ENCODE measurements around the gene PTPRM.

The PTPRM gene

GRCh38 chr18:8008033-8008432, 440.9 kb downstream of the PTPRM start:
- ATAC-seq = no peak
- no peak for TF ChIP-seq ISL1 (CRISPR knock-in tag; IDR thresholded peaks at IDR 0.05)
- no peak for TF ChIP-seq RARB (CRISPR knock-in tag; IDR thresholded peaks at IDR 0.05)
- no peak for TF ChIP-seq ZFP30 (CRISPR knock-in tag; IDR thresholded peaks at IDR 0.05)
- no peak for TF ChIP-seq BACH2 (CRISPR knock-in tag; IDR thresholded peaks at IDR 0.05; ENCODE audit: borderline replicate concordance)
- TF ChIP-seq, protein P1, sequence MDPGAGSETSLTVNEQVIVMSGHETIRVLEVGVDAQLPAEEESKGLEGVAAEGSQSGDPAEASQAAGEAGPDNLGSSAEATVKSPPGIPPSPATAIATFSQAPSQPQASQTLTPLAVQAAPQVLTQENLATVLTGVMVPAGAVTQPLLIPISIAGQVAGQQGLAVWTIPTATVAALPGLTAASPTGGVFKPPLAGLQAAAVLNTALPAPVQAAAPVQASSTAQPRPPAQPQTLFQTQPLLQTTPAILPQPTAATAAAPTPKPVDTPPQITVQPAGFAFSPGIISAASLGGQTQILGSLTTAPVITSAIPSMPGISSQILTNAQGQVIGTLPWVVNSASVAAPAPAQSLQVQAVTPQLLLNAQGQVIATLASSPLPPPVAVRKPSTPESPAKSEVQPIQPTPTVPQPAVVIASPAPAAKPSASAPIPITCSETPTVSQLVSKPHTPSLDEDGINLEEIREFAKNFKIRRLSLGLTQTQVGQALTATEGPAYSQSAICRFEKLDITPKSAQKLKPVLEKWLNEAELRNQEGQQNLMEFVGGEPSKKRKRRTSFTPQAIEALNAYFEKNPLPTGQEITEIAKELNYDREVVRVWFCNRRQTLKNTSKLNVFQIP (CRISPR knock-in tag; IDR thresholded peaks at IDR 0.05; ENCODE audit: borderline replicate concordance, low read depth) = no peak
- TF ChIP-seq SNAI2 (CRISPR knock-in tag; IDR thresholded peaks at IDR 0.05) = no peak
- TF ChIP-seq TOX (CRISPR knock-in tag; IDR thresholded peaks at IDR 0.05; ENCODE audit: borderline replicate concordance) = no peak
- TF ChIP-seq PPARA (CRISPR knock-in tag; IDR thresholded peaks at IDR 0.05; ENCODE audit: borderline replicate concordance) = no peak
- no peak for TF ChIP-seq ARNTL (CRISPR knock-in tag; IDR thresholded peaks at IDR 0.05; ENCODE audit: borderline replicate concordance, low read depth)
- TF ChIP-seq ZC3H10 (CRISPR knock-in tag; IDR thresholded peaks at IDR 0.05) = no peak
- no peak for TF ChIP-seq OSR1 (CRISPR knock-in tag; IDR thresholded peaks at IDR 0.05)
- TF ChIP-seq TCF4 (CRISPR knock-in tag; IDR thresholded peaks at IDR 0.05; ENCODE audit: borderline replicate concordance) = no peak
- TF ChIP-seq, protein P2, sequence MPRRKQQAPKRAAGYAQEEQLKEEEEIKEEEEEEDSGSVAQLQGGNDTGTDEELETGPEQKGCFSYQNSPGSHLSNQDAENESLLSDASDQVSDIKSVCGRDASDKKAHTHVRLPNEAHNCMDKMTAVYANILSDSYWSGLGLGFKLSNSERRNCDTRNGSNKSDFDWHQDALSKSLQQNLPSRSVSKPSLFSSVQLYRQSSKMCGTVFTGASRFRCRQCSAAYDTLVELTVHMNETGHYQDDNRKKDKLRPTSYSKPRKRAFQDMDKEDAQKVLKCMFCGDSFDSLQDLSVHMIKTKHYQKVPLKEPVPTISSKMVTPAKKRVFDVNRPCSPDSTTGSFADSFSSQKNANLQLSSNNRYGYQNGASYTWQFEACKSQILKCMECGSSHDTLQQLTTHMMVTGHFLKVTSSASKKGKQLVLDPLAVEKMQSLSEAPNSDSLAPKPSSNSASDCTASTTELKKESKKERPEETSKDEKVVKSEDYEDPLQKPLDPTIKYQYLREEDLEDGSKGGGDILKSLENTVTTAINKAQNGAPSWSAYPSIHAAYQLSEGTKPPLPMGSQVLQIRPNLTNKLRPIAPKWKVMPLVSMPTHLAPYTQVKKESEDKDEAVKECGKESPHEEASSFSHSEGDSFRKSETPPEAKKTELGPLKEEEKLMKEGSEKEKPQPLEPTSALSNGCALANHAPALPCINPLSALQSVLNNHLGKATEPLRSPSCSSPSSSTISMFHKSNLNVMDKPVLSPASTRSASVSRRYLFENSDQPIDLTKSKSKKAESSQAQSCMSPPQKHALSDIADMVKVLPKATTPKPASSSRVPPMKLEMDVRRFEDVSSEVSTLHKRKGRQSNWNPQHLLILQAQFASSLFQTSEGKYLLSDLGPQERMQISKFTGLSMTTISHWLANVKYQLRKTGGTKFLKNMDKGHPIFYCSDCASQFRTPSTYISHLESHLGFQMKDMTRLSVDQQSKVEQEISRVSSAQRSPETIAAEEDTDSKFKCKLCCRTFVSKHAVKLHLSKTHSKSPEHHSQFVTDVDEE (CRISPR knock-in tag; IDR thresholded peaks at IDR 0.05) = no peak
- TF ChIP-seq, protein P3, sequence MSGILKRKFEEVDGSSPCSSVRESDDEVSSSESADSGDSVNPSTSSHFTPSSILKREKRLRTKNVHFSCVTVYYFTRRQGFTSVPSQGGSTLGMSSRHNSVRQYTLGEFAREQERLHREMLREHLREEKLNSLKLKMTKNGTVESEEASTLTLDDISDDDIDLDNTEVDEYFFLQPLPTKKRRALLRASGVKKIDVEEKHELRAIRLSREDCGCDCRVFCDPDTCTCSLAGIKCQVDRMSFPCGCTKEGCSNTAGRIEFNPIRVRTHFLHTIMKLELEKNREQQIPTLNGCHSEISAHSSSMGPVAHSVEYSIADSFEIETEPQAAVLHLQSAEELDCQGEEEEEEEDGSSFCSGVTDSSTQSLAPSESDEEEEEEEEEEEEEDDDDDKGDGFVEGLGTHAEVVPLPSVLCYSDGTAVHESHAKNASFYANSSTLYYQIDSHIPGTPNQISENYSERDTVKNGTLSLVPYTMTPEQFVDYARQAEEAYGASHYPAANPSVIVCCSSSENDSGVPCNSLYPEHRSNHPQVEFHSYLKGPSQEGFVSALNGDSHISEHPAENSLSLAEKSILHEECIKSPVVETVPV (CRISPR knock-in tag; IDR thresholded peaks at IDR 0.05) = no peak
- no peak for TF ChIP-seq GLIS3 (CRISPR knock-in tag; IDR thresholded peaks at IDR 0.05)
- no peak for TF ChIP-seq PATZ1 (CRISPR knock-in tag; IDR thresholded peaks at IDR 0.05; ENCODE audit: borderline replicate concordance)
- no peak for TF ChIP-seq ZNF70 (CRISPR knock-in tag; IDR thresholded peaks at IDR 0.05)
- no peak for TF ChIP-seq ZNF8 (CRISPR knock-in tag; IDR thresholded peaks at IDR 0.05)
- no peak for TF ChIP-seq ESRRG (CRISPR knock-in tag; IDR thresholded peaks at IDR 0.05)

DNA sequence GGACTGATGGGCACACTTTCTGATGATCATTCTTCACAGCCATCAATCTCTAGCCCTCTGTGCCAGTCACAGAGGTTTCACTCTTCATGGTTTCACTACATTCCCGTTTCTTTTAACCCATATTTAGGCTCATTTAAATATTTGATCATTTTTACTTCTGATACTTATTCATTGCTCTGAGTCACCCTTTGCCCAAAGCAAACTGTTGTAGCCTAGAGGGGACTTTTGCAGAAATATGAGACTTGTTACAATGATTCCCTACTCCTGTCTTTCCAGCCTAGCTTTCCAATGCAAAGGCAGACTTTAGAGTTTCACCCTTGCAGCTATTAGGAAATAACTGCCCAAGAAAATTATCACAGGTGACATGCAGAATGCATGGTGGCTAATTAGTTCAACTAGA, 444.2 kb downstream of the PTPRM start:
- TF ChIP-seq OSR1 (CRISPR knock-in tag; IDR thresholded peaks at IDR 0.05) = no peak
- TF ChIP-seq ARNTL (CRISPR knock-in tag; IDR thresholded peaks at IDR 0.05; ENCODE audit: borderline replicate concordance, low read depth) = no peak
- TF ChIP-seq ZNF70 (CRISPR knock-in tag; IDR thresholded peaks at IDR 0.05) = no peak
- no peak for TF ChIP-seq PATZ1 (CRISPR knock-in tag; IDR thresholded peaks at IDR 0.05; ENCODE audit: borderline replicate concordance)
- TF ChIP-seq PPARA (CRISPR knock-in tag; IDR thresholded peaks at IDR 0.05; ENCODE audit: borderline replicate concordance) = no peak
- TF ChIP-seq ZFP3 (CRISPR knock-in tag; IDR thresholded peaks at IDR 0.05) = no peak
- no peak for TF ChIP-seq GLIS3 (CRISPR knock-in tag; IDR thresholded peaks at IDR 0.05)
- TF ChIP-seq CREB5 (CRISPR knock-in tag; IDR thresholded peaks at IDR 0.05; ENCODE audit: low read depth) = no peak
- TF ChIP-seq SNAI2 (CRISPR knock-in tag; IDR thresholded peaks at IDR 0.05) = no peak
- no peak for TF ChIP-seq ZNF565 (CRISPR knock-in tag; conservative IDR thresholded peaks at IDR 0.05; ENCODE audit: low read depth)
- no peak for TF ChIP-seq ISL1 (CRISPR knock-in tag; IDR thresholded peaks at IDR 0.05)
- TF ChIP-seq, protein P3 (CRISPR knock-in tag; IDR thresholded peaks at IDR 0.05) = no peak
- no peak for TF ChIP-seq TOX (CRISPR knock-in tag; IDR thresholded peaks at IDR 0.05; ENCODE audit: borderline replicate concordance)
- TF ChIP-seq, protein P2 (CRISPR knock-in tag; IDR thresholded peaks at IDR 0.05) = no peak
- no peak for TF ChIP-seq ZFP30 (CRISPR knock-in tag; IDR thresholded peaks at IDR 0.05)
- no peak for ATAC-seq

Measured in SK-N-SH treated with all-trans-retinoic acid at 6 μM for 48 hours (cell line).